Measurements from ENCODE around the gene RHD.
"Not testable (repeated sequence)": the region's sequence is repeated elsewhere in the genome, so short reads cannot be mapped to it uniquely, and the experiment has no call there.

Gene RHD

GRCh38 chr1:25309486-25309885, 37.2 kb downstream of the RHD start:
- DNase-seq, result not testable (repeated sequence)

GRCh38 chr1:25312806-25313470, 40.6 kb downstream of the RHD start:
- not testable (repeated sequence) for DNase-seq

- DNase-seq, result not testable (repeated sequence)
Observed at GRCh38 chr1:25320314-25320938, 48.1 kb downstream of the RHD start.

- not testable (repeated sequence) for DNase-seq
Observed at GRCh38 chr1:25322127-25322526, 49.8 kb downstream of the RHD start.

GRCh38 chr1:25324407-25324806, 52.1 kb downstream of the RHD start:
- DNase-seq, result not testable (repeated sequence)

GRCh38 chr1:25327864-25328790, 55.8 kb downstream of the RHD start:
- not testable (repeated sequence) for DNase-seq

- not testable (repeated sequence) for DNase-seq
Observed at GRCh38 chr1:25328791-25329185, 56.5 kb downstream of the RHD start.

- not testable (repeated sequence) for DNase-seq
Observed at GRCh38 chr1:25329336-25329735, 57.0 kb downstream of the RHD start.

GRCh38 chr1:25329950-25330349, 57.6 kb downstream of the RHD start:
- DNase-seq, result not testable (repeated sequence)

GRCh38 chr1:25336922-25337354, 64.6 kb downstream of the RHD start:
- DNase-seq, result not testable (repeated sequence)

GRCh38 chr1:25337483-25338187, 65.3 kb downstream of the RHD start:
- peak; percentile 44 for DNase-seq

- DNase-seq, result peak; percentile 86
Observed at GRCh38 chr1:25338188-25338981, 66.1 kb downstream of the RHD start, which contains the start of gene TMEM50A. TMEM50A (plus strand) TSS chr1:25338334; CDS start chr1:25340487, 2,153 bp downstream.

- DNase-seq, result no peak
Observed at GRCh38 chr1:25338986-25339385, 66.7 kb downstream of the RHD start.

- no peak for DNase-seq
Observed at GRCh38 chr1:25341746-25342145, 69.4 kb downstream of the RHD start.

GRCh38 chr1:25342846-25343245, 70.5 kb downstream of the RHD start:
- no peak for DNase-seq

GRCh38 chr1:25343872-25344271, 71.6 kb downstream of the RHD start:
- DNase-seq, result no peak

GRCh38 chr1:25347556-25347955, 75.2 kb downstream of the RHD start:
- no peak for DNase-seq

- DNase-seq, result no peak
Observed at GRCh38 chr1:25349606-25350005, 77.3 kb downstream of the RHD start.

- no peak for DNase-seq
Observed at GRCh38 chr1:25355841-25356395, 83.6 kb downstream of the RHD start.

GRCh38 chr1:25356441-25356840, 84.1 kb downstream of the RHD start:
- DNase-seq, result no peak

GRCh38 chr1:25356848-25357247, 84.5 kb downstream of the RHD start:
- no peak for DNase-seq

All from NK-92 treated with Interleukin-12 subunit alpha and Interleukin-12 subunit beta, amount 100 ng/mL, for 24 hours (cell line).